SH-SY5Y (cell line): ENCODE data around the gene APOL2.

Source experiments
- GATA2 ChIP-seq: IDR thresholded peaks from 2 replicates; pipeline ENCODE4 v1.6.1; 2011; ENCODE audit warnings: mild to moderate bottlenecking, low read depth, low read length
- GATA3 ChIP-seq: IDR thresholded peaks from 2 replicates; pipeline ENCODE4 v1.6.1; 2011; ENCODE audit warnings: low read depth, mild to moderate bottlenecking, low read length, moderate library complexity

GRCh38 chr22:36257948-36258670, 18.8 kb upstream of the APOL2 start:
- TF ChIP-seq GATA2 (no peak), GATA3 (no peak)
